ENCODE results near the gene CREBBP.

The CREBBP gene

GRCh38 chr16:3823427-3823826 lies 57.1 kb downstream of the CREBBP start:
- no peak for DNase-seq

- DNase-seq: no peak
Observed at GRCh38 chr16:3822366-3823045, 58.0 kb downstream of the CREBBP start.

DNA sequence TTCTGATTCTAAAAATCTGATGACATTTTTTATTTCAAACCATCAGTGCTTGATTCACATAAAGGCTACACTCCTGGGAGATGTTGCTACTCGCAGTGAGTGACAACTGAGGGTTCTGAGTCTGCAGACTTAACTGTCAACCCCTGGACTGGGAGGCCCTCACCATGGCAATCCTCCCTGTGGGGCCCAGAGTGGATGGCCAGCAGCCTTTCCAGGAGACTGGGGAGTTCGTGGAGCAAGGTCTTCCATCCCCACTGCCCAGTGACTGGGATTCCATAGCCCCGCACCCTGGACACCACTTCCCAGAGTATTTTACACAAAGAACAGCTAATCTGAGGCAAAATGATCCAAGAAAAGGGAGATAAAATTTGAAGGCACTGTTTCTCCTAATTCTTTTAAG lies 59.3 kb downstream of the CREBBP start:
- DNase-seq: no peak

GRCh38 chr16:3819746-3820724 lies 60.5 kb downstream of the CREBBP start:
- no peak for DNase-seq

DNA sequence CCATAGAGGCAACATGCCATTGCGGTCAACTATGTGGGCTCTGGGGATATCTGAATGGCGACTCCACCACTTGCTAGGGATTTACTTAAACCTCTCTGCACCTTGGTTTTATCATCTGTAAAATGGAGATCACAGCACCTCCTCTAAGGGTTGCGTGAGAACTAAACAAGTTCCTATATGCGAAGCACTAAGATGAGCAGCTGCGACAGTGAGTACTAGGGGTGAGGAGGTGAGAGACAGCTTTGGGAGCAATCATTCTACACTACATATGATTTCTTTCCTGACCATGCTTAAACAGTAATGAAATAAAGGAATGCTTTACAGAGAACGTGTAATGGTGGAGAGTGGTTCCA lies 61.4 kb downstream of the CREBBP start:
- no peak for DNase-seq

- no peak for DNase-seq
Observed at GRCh38 chr16:3816326-3816725, 64.2 kb downstream of the CREBBP start.

DNA sequence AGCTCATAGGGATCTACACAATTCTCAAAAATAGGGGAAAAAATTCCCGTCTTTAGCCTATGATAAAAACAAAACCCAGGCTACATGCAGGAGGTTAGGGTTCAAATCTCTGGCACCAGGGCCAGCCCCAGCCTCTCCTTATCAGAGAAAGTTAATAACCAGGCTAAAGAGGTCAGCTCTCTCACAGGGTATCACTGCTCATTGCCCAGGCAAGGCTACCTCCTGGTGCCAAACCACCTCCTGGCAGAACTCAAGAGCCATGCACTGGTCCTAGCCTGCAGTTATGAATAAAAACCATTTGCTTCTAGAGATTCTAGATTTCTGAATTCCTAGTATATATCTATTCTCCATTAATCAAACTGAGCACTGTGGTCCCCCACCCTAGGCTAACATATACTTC lies 65.8 kb downstream of the CREBBP start:
- no peak for DNase-seq

DNA sequence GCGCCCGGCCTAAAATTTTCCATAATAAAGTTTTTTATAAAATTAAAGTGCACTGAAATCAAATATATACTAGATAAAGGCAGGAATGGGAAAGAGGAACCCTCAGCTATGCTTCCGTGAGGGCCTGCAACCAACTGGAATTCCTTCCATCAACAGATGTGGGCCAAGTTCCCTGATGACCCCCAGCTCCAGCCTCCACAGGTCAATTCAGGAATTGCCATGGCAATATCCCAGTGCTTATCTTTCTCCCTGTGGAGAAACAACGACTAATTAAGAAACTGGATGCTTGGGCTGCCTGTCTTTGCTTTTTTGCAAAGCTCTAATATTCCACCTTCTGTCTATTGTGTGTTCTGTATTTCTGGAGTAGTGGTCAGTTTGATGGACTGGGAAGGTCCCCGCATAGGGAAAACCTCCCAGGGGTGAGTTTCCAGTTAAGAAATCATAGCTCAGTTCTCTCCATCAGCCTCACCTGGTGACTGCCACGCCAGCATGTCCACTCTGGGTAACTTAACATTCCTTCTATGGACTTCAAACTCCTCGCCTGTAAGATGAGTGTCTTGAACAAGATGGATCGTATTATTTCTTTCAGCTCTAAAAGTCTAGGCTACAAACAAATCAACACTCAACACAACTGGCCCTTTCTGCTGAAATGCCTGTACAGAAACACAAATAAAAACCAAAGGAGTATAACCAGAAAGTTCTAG lies 67.9 kb downstream of the CREBBP start:
- no peak for DNase-seq

GRCh38 chr16:3810818-3811217 lies 69.7 kb downstream of the CREBBP start:
- no peak for DNase-seq

- DNase-seq: no peak
Observed at GRCh38 chr16:3810198-3810664, 70.3 kb downstream of the CREBBP start.

- no peak for DNase-seq
Observed at GRCh38 chr16:3808308-3809063, 72.0 kb downstream of the CREBBP start.

DNA sequence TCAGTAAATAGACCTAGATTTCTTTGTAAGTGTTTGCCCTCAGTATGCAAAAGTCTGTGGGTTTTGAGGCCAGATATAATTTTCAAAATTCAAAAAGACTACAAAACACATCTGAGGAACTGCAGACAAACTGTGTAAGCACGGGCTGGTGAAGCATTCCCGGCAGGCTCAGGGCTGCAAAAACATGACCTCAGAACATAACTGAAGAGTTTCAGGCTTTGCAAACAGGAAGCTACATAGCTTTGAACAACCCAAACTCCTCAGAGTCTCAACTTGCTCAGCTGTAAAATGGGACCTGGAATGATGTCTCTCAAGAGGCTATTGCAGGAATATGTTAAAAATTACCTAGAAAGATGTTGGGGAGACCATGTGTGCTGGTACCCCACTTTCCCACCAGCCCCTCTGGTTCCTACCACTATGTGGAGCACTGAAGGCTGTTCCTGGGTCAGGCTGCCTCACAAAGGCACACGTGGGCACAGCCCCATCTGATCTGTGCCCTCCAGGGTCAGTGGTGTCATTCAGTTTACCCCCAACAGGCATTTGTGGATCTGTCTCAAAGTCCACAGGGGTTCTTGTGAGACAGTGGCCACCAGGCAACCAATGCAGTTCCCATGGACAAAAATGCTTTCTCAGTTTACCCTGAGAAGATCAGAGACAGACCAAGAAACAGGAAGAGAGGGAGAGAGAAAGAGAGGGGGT lies 72.9 kb downstream of the CREBBP start:
- DNase-seq: no peak

DNA sequence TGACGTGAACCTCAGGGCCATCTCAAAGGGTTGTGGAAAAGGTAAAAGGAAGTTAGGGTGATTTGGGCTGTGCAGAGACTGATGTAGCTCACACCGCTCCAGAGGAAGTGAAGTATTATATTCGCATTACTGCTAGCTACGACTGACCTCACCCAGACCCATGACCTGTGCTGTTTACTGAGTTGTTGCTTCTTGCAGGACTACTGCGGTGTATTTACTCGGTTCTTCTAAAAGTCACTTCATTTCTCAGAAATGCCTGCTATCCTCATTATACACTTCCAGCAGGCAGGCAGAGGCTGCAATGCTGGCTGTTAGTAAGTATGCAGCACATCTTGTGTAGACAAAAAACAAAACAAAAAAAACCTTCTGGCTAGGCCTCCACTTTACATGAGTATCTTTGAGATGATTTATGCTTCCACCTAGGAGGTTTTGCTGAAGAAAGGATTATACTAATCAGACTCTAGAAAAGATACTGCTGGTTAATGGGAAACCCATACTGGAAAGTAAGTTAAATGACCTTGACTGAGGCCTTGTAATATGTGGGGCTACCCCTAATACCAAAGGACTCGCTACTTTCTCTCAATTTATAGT lies 76.0 kb downstream of the CREBBP start:
- no peak for DNase-seq

DNA sequence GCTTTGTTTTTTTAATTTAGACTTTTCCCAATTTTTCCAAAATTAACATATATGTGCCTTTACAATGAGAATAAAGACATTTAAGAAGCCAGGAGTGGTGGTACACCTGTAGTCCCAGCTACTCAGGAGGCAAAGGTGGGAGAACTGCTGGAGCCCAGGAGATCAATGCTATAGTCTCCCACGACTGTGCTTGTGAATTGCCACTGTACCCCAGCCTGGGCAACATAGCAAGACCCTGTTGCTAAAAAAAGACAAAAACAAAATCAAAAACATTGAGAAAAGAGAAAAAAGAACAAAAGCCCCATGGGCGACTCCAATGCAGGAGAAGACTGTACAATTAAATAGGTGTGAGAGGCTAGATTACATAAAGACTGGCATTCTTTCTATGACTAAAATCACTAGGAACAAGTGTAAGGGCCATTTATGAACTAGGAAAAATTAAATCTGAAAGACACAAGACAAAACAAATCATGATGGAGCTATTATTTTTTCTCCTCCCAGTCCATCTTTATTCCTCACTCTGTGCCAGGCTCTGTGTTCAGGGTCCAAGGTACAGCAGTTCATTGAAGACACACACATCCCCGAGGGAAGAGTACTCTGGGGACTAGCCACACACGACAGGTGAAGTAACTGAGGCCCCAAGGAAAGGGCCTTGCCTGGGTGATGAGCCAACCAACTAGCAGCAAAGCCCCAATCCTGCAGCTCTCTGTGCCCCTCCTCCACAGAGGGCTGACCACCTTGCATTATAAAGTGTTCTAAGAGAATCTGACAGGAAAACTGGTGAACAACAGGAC lies 79.8 kb downstream of the CREBBP start:
- DNase-seq: no peak

GRCh38 chr16:3800019-3800418 lies 80.5 kb downstream of the CREBBP start:
- DNase-seq: no peak

DNA sequence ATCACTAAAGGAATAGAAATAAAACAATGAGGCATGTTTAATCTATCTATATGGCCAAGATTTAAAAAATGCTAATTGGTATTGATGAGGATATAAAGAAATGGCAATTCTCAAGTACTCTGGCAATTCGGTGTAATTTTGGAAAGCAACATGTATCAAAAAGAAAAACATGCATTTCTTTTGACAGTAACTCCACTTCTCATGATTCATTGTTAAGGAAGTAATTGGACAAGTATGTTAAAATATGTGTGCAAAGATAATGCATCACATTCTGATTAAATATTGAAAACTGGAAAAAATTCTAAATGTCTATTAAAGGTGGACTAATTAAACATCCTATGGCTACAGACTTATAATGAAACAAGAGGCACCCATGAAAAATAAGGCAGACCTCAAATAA lies 81.2 kb downstream of the CREBBP start:
- no peak for DNase-seq

GRCh38 chr16:3798838-3799237 lies 81.7 kb downstream of the CREBBP start:
- no peak for DNase-seq

GRCh38 chr16:3797904-3798811 lies 82.4 kb downstream of the CREBBP start:
- no peak for DNase-seq

GRCh38 chr16:3797473-3797872 lies 83.0 kb downstream of the CREBBP start:
- DNase-seq: no peak

DNA sequence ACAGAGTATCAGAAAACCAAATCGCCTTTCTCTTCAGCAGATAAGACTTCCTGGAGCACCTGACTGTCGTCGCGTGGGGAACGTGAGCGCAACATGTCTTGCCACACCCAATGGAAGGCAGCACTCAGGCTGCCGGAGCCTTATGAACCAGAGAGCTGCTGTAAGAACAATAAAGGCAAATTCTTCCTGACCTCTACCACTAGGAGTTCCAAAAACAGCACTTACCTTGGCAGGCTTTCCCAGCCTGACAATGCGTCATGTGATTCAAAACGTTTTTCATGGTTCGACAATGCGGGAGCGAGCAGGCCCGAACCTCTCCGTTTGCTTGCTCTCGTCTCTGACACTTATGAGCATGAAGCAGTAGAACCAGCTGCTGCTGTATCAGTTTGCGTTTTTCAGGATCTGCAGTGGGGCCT lies 87.3 kb downstream of the CREBBP start:
- DNase-seq: no peak

Measured in stimulated activated naive CD4-positive, alpha-beta T cell treated with Interleukin-2 at 50 U/mL for 16 hours (primary cell).